ENCODE data around the gene IFFO2.

- TF ChIP-seq CTCF (conservative IDR thresholded peaks at IDR 0.05 in 1 of 2, IDR thresholded peaks at IDR 0.05 in 1 of 2; ENCODE audit: low read depth in 1 of 2, low read length in 2 of 2) (no peak), EZH2 (IDR thresholded peaks at IDR 0.05; ENCODE audit: low read length, missing control alignments) (no peak)
Observed at GRCh38 chr1:18939398-18940302, 16.8 kb downstream of the IFFO2 start.
